HG03095 (cell line): ENCODE results near the gene CEACAM8.
"Not testable (repeated sequence)": the region's sequence is repeated elsewhere in the genome, so short reads cannot be mapped to it uniquely, and the experiment has no call there.

Experiments used
- ATAC-seq: cut with Tn5 transposase; IDR thresholded peaks from one replicate; pipeline ENCODE4 v1.9.1; 2021; ENCODE audit warnings: moderate library complexity; ENCODE audit not compliant: unreplicated experiment

CEACAM8 gene

DNA sequence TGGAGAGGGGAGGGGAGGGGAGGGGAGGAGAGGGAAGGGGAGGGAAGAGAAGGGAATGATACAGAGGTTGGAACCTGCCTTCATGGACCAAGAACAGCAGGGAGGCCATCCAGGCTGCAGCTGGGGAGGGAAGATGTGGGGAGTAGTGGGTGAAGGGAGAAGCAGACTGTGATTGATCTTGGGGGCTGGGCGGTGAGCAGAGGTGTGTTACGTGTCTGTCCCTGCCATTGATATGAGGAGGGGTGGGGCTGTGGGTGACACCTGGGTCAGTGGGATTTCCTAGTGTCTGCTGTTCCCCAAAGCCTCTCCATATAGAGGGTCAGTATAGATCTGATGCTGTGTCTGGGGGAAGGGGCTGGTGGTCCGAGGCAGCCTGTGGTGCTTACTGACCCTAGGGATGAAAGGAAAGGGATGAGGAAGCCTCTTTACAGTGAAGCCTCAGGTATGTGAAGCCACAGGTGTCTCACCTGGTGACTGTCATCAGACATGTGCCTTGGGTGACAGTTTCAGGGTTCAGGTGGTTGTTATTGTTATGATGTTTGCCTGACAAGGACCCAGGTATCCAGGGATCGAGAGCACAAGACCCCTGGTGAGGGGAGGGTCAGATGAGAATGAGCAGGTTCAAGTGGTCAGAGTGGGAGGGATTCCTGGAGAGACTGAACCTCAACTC lies 47.8 kb downstream of the CEACAM8 start:
- ATAC-seq = no peak

DNA sequence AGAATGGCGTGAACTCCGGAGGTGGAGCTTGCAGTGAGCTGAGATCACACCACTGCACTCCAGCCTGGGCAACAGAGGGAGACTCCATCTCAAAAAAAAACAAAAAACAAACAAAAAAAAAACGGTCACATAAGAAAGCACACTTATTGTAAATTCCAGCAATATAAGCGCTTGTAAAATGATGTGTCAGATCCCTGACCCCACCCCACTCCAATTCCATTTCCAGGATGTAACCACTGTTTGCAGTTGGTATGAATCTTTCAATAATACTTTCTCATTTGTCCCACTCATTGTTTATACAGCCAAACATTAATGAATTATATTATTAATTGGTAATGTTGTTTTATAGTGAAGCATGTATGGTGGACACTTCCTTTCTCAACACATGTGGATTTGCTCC lies 50.6 kb downstream of the CEACAM8 start:
- ATAC-seq = no peak

GRCh38 chr19:42542791-42543190 lies 51.9 kb downstream of the CEACAM8 start:
- ATAC-seq = no peak

GRCh38 chr19:42540071-42540553 lies 54.6 kb downstream of the CEACAM8 start:
- no peak for ATAC-seq

DNA sequence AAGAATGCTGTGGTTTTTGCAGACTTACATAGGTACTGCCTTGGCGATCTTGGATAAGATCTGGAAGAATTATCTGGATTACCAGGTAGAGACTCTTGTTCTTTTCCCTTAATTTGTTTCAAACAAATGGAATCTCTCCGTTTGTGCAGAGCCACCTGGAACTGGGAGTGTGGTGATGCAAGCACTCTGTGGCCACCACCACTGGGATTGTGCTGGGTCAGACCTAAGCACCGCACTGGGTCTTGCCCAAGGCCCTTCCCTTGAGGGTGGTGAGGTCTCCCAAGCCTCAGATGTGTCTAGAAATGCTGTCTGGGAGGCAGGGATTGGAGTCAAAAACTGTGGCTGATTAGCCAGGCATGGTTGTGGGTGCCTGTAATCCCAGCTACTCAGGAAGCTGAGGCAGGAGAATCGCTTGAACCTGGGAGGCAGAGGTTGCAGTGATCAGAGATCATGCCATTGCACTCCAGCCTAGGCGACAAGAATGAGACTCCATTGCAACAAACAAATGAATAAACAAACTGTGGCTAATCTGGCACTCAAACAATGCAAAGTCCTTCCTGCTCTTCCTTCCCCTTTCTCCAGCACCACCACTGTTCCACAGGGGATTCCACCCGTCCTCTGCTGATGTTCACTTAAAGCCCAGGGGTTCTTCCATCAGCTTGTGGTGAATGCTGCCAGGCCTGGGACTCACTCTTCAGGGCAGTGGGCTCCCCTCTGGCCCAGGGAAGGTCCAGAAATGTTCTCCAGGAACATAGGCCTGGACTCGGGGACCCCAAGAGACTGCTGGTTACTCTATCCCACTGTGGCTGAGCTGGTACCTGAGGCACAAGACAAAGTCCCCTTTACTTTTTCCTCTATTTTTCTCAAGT lies 55.6 kb downstream of the CEACAM8 start:
- no peak for ATAC-seq

DNA sequence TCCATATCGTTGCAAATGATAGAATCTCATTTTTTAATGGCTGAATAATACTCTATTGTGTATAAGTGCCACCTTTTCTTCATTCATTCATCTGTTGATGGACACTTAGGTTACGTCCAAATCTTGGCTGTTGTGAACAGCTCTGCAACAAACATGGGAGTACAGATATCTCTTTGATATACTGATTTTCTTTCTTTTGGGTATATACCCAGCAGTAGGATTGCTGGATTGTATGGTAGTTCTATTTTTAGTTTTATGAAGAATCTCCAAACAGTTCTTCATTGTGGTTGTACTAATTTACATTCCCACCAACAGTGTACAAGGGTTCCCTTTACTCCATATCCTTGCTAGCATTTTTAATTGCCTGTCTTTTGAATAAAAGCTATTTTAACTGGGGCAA lies 59.4 kb downstream of the CEACAM8 start:
- not testable (repeated sequence) for ATAC-seq

DNA sequence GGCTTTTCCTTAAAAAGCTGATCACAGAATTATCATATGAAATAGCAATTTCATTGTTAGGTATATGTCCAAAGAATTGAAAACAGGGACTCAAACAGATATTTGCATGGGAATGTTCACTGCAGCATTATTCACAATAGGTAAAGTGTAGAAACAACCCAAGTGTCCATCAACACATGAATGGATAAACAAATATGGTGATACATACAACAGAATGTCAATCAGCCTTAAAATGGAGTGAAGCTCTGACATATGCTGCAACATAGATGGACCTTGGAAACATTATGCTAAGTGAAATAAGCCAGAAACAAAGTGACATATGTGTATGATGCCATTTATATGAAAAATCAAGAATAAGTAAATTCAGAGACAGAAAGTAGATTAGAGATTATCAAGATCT lies 60.3 kb downstream of the CEACAM8 start:
- ATAC-seq = no peak

- no peak for ATAC-seq
These were observed 61.8 kb downstream of the CEACAM8 start for GRCh38 chr19:42532891-42533290.

DNA sequence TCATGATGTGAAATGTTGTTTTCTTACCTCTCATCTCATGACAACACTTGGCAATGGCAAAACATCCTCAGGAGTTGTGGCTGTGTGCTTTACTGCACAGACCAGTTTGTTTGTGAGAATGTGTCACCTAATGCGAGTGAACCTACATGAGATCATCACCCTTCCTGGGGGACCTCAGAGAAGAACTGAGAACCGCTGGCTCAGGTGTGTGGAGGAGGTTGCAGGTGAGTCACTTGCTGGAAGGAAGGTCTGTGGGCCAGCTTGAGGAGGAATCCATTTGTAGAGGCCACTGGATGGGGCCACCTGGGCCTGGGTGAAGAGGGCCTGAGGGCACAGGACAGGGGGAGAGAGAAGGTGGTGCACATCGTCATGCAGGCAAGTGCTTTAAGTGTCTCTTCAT lies 63.4 kb downstream of the CEACAM8 start:
- no peak for ATAC-seq
